ENCODE results near the gene CDKN3. TPM values are rescaled to one million over a fixed set of nuclear protein-coding genes. Genes with fewer than 3 reads are reported as not detected.

CDKN3 gene, protein sequence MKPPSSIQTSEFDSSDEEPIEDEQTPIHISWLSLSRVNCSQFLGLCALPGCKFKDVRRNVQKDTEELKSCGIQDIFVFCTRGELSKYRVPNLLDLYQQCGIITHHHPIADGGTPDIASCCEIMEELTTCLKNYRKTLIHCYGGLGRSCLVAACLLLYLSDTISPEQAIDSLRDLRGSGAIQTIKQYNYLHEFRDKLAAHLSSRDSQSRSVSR
- total RNA-seq (2014; rRNA removed; shearing (Covaris generic)) (134 and 150 TPM in 2 replicates), total RNA-seq (2022) (157 and 189 TPM in 2 replicates), Bru-seq, nascent RNA (percentile 91 among the genes with signal in this experiment), BruChase-seq, experiment 1, labeled RNA remaining after a 6-hour chase (percentile 80 among the genes with signal in this experiment), BruChase-seq, experiment 2, labeled RNA remaining after a 2-hour chase (percentile 78 among the genes with signal in this experiment)
- long read RNA-seq, transcript CDKN3-209 (9 exons, 938 nt), result minor isoform, 8 of 281 reads
- long read RNA-seq, transcript CDKN3-202 (8 exons, 893 nt), result major isoform, 189 of 281 reads
- long read RNA-seq, partial matches to known transcripts, result 3 of 281 reads
- long read RNA-seq, other reads (novel, unspliced or antisense), result 75 of 281 reads

DNA sequence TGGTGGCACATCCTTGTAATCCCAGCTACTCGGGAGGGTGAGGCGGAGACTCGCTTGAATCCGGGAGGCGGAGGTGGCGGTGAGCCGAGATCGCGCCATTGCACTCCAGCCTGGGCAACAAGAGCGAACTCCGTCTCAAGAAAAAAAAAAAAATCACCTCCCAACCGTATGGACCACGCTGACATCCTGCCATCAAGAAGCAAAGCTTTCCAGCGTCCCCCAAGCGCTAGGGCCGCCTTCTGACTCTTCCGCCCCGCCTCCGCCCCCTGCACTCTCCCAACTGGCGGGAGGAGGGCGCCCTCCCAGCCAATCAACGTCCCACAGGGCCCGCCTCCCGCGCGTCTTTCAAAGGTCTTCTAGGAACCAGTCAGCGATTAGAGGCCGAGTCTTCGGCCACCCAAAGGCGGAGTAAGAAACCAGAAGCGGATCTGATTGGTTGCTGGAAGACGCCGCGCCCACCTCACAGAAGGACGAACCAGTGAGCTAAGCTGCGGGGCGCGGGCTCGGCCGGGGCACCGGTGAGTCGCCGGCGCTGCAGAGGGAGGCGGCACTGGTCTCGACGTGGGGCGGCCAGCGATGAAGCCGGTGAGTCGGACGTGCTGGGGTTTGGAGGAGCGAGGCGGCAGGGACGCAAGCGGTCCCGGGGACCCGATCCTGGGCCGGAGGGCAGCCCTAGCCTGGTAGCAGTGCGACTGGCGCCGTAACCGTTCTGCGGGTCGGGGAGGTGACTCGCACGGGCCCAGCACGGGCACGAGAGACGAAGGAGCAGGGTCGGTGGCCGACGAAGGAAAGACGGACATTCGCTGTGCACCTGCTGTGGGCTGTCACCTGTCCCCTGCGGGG lies at the start of gene CDKN3:
Gene CDKN3 (plus strand): TSS at position 515 of the 843 bp plus-strand sequence. CDS start 62 bp downstream, at position 577.
- TF ChIP-seq, protein P1, sequence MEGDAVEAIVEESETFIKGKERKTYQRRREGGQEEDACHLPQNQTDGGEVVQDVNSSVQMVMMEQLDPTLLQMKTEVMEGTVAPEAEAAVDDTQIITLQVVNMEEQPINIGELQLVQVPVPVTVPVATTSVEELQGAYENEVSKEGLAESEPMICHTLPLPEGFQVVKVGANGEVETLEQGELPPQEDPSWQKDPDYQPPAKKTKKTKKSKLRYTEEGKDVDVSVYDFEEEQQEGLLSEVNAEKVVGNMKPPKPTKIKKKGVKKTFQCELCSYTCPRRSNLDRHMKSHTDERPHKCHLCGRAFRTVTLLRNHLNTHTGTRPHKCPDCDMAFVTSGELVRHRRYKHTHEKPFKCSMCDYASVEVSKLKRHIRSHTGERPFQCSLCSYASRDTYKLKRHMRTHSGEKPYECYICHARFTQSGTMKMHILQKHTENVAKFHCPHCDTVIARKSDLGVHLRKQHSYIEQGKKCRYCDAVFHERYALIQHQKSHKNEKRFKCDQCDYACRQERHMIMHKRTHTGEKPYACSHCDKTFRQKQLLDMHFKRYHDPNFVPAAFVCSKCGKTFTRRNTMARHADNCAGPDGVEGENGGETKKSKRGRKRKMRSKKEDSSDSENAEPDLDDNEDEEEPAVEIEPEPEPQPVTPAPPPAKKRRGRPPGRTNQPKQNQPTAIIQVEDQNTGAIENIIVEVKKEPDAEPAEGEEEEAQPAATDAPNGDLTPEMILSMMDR (conservative IDR thresholded peaks at IDR 0.05; ENCODE audit: low read length), result peak; percentile 58
- TF ChIP-seq EZH2phosphoT487 (IDR thresholded peaks at IDR 0.05; ENCODE audit: borderline replicate concordance, low read depth, low read length), result no peak
- Histone ChIP-seq H3K9me3 (ENCODE audit: low read length) (no peaks in the 10 kb centered on the region), H3K36me3 (ENCODE audit: insufficient read depth, low read length) (peaks cover 28% of the 10 kb centered on the region), H3K9me2 (ENCODE audit: insufficient read depth, low read length) (no peaks in the 10 kb centered on the region), H3K4me2 (ENCODE audit: low read length) (peak within 1 kb of the TSS; percentile 100), H3K79me2 (ENCODE audit: insufficient read depth, low read depth, low read length) (peaks cover 48% of the 10 kb centered on the region), H3K4me1 (ENCODE audit: insufficient read depth, low read length, poor library complexity, severe bottlenecking) (peaks cover 31% of the 10 kb centered on the region), H3K4me3 (ENCODE audit: low read depth, low read length, poor library complexity, severe bottlenecking) (peak within 1 kb of the TSS; percentile 96), H4K20me1 (ENCODE audit: insufficient read depth, low read length) (peaks cover 4% of the 10 kb centered on the region; the same call in 1 of the 2 replicates), H2AFZ (ENCODE audit: low read length) (peak within 1 kb of the TSS; percentile 95), H3K27ac (ENCODE audit: low read depth, low read length, poor library complexity, severe bottlenecking) (peak within 1 kb of the TSS; percentile 66)
- BruUV-seq (replicated peaks), result no TSS peak
- ChIA-PET CTCF (ENCODE audit: unreplicated experiment) (interaction anchor here (0.6 kb wide), 1 partner anchor 85 kb away, joined by 3 read pairs; no protein-coding TSS in a partner anchor), POLR2A (interaction anchor here (0.6 to 2.5 kb wide), 20 partner anchors 14 to 981 kb away, joined by 3 to 11 read pairs (median 4); partner anchors contain the start of gene CGRRF1)
- DNase-seq (ENCODE audit: low spot score), result peak; percentile 99
- intact Hi-C loops (cut with micrococcal nuclease; ENCODE audit: unreplicated experiment), result loop anchor here (2.0 to 10.0 kb wide), 4 partner anchors 44 to 1244 kb away; partner anchors contain the start of genes CNIH1, DDHD1 and GMFB

DNA sequence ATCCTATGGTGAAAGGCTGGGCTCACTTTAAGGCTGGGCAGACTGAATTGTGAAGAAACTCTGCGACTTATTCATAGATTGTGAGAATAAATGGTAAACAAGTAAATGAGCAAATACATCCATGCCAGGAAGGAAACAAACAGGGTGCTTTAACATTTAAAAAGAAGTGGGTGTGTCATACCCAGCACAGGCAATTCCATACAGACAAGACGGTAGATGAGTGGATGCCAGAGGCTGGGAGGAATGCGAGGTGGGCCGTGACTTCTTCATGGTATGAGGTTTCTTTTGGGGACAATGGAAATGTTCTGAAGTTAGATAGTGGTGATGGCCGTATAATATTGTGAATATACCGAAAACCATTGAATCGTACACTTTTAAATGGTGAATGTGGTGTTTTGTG lies 49.8 kb upstream of the CDKN3 start:
- H3K9me2 ChIP-seq (ENCODE audit: insufficient read depth, low read length), result no peaks in the 10 kb centered on the region
- no peak for DNase-seq (ENCODE audit: low spot score)
- H4K20me1 ChIP-seq (ENCODE audit: insufficient read depth, low read length), result no peaks in the 10 kb centered on the region
- H3K36me3 ChIP-seq (ENCODE audit: insufficient read depth, low read length), result no peaks in the 10 kb centered on the region
- no peak overlapping the region for H3K27ac ChIP-seq (ENCODE audit: low read depth, low read length, poor library complexity, severe bottlenecking)
- H3K4me3 ChIP-seq (ENCODE audit: low read depth, low read length, poor library complexity, severe bottlenecking), result no peak overlapping the region
- no peaks in the 10 kb centered on the region for H3K79me2 ChIP-seq (ENCODE audit: insufficient read depth, low read depth, low read length)
- no TSS peak for BruUV-seq (replicated peaks)
- intact Hi-C loops (cut with micrococcal nuclease; ENCODE audit: unreplicated experiment), result loop anchor here (10.0 kb wide), 1 partner anchor 1052 kb away; no protein-coding TSS in a partner anchor
- TF ChIP-seq, protein P1 (conservative IDR thresholded peaks at IDR 0.05; ENCODE audit: low read length), result no peak
- no peak for TF ChIP-seq EZH2phosphoT487 (IDR thresholded peaks at IDR 0.05; ENCODE audit: borderline replicate concordance, low read depth, low read length)
- no peak overlapping the region for H2AFZ ChIP-seq (ENCODE audit: low read length)
- CTCF ChIA-PET (ENCODE audit: unreplicated experiment), result no interaction called here
- H3K9me3 ChIP-seq (ENCODE audit: low read length), result no peaks in the 10 kb centered on the region
- POLR2A ChIA-PET, result interaction anchor here (0.8 to 1.4 kb wide), 4 partner anchors 12 to 168 kb away, joined by 3 to 6 read pairs (median 3); no protein-coding TSS in a partner anchor
- no peak overlapping the region for H3K4me2 ChIP-seq (ENCODE audit: low read length)
- no peaks in the 10 kb centered on the region for H3K4me1 ChIP-seq (ENCODE audit: insufficient read depth, low read length, poor library complexity, severe bottlenecking)

Data from OCI-LY7 (cell line).